Measurements from ENCODE around the gene TMEM131L.

DNA sequence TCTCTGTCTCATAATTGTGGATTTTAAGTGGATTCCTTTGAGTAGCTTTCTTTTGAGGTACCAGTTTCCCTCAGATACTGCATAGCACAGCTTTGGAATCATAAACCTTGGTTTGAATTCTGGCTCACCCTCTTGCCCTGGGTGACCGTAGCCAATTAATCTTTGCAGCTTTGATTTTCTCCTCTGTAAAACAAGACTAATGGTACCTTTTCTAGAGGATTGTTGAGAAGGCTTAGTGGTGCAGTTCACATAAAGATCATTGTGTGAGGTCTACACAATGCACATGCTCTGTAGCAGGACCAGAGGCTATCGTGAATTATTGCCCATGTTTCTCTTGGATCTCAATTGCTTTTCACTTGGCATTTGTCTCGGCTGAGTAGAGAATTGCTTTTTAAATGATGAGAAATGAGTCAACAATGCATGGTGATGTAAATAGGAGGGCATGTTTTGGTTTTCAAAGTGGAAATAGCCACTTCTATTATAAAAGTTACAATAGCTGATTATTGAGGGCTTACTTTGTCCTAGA lies 47.9 kb downstream of the TMEM131L start:
- no peak for TF ChIP-seq POLR2AphosphoS5 (IDR thresholded peaks at IDR 0.05; ENCODE audit: low read depth, low read length)
- no peak for TF ChIP-seq POLR2A (IDR thresholded peaks at IDR 0.05; ENCODE audit: low read depth, low read length)
- no peak for TF ChIP-seq TAF1 (IDR thresholded peaks at IDR 0.05; ENCODE audit: borderline replicate concordance, low read depth, low read length)

Data from GM12892 (cell line).